H9 (cell line): Measurements from ENCODE around the gene CD4. TPM values are rescaled to one million over a fixed set of nuclear protein-coding genes. Genes with fewer than 3 reads are reported as not detected.
A peak's percentile ranks its signal among the peaks of the same experiment; 100 is the strongest.

Source experiments
- DNase-seq: peaks from one replicate; pipeline ENCODE4 v3.0.0-alpha.2; 2017
- H2AFZ ChIP-seq: one replicate; pipeline ENCODE4 v1.6.1; 2013; ENCODE audit warnings: mild to moderate bottlenecking, low read length, control low read depth, moderate library complexity
- H2AK5ac ChIP-seq: 2 replicates; pipeline ENCODE4 v1.6.1; 2013; ENCODE audit warnings: low read length, control low read depth, mixed read lengths; ENCODE audit not compliant: insufficient read length
- H2BK120ac ChIP-seq: one replicate; pipeline ENCODE4 v1.6.1; 2013; ENCODE audit warnings: low read depth, mild to moderate bottlenecking, low read length, control low read depth, inconsistent platforms; ENCODE audit not compliant: poor library complexity, severe bottlenecking
- H2BK12ac ChIP-seq: 2 replicates; pipeline ENCODE4 v1.6.1; 2013; ENCODE audit warnings: low read length, control low read depth, mixed read lengths, low read depth; ENCODE audit not compliant: insufficient read length
- H2BK15ac ChIP-seq: 2 replicates; pipeline ENCODE4 v1.6.1; 2013; ENCODE audit warnings: low read depth, low read length, control low read depth
- H2BK20ac ChIP-seq: one replicate; pipeline ENCODE4 v1.6.1; 2013; ENCODE audit warnings: low read depth, mild to moderate bottlenecking, low read length, control low read depth, inconsistent platforms; ENCODE audit not compliant: poor library complexity, severe bottlenecking
- H2BK5ac ChIP-seq: 2 replicates; pipeline ENCODE4 v1.6.1; 2013; ENCODE audit warnings: low read length, control low read depth, mixed read lengths; ENCODE audit not compliant: insufficient read length
- H3K14ac ChIP-seq: 2 replicates; pipeline ENCODE4 v1.6.1; 2013; ENCODE audit warnings: low read length, control low read depth; ENCODE audit not compliant: insufficient read depth
- H3K18ac ChIP-seq: 2 replicates; pipeline ENCODE4 v1.6.1; 2013; ENCODE audit warnings: low read depth, mild to moderate bottlenecking, mixed read lengths, low read length, control low read depth; ENCODE audit not compliant: insufficient read length
- H3K23ac ChIP-seq: 2 replicates; pipeline ENCODE4 v1.6.1; 2013; ENCODE audit warnings: low read length, control low read depth, mixed read lengths, low read depth; ENCODE audit not compliant: insufficient read length
- H3K23me2 ChIP-seq: 2 replicates; pipeline ENCODE4 v1.6.1; 2013; ENCODE audit warnings: low read depth, mild to moderate bottlenecking, mixed read lengths, low read length, control low read depth; ENCODE audit not compliant: insufficient read length, poor library complexity, severe bottlenecking
- H3K27ac ChIP-seq: 2 replicates; pipeline ENCODE4 v1.5.1; 2013; ENCODE audit warnings: low read length, control low read depth, mixed read lengths, low read depth; ENCODE audit not compliant: insufficient read length
- H3K27me3 ChIP-seq: 2 replicates; pipeline ENCODE4 v1.6.1; 2013; ENCODE audit warnings: low read length, control low read depth, inconsistent platforms; ENCODE audit not compliant: insufficient read depth
- H3K4ac ChIP-seq: 2 replicates; pipeline ENCODE4 v1.6.1; 2013; ENCODE audit warnings: low read depth, mild to moderate bottlenecking, control low read depth, inconsistent platforms, low read length, moderate library complexity
- H3K4me1 ChIP-seq: 2 replicates; pipeline ENCODE4 v1.6.1; 2013; ENCODE audit warnings: low read length, control low read depth, inconsistent platforms; ENCODE audit not compliant: insufficient read depth
- H3K4me2 ChIP-seq: 2 replicates; pipeline ENCODE4 v1.6.1; 2013; ENCODE audit warnings: low read length, control low read depth, mixed read lengths; ENCODE audit not compliant: insufficient read length, insufficient read depth
- H3K56ac ChIP-seq: 2 replicates; pipeline ENCODE4 v1.6.1; 2013; ENCODE audit warnings: low read depth, mild to moderate bottlenecking, mixed read lengths, low read length, control low read depth; ENCODE audit not compliant: insufficient read length
- H3K79me1 ChIP-seq: 2 replicates; pipeline ENCODE4 v1.6.1; 2013; ENCODE audit warnings: low read depth, mild to moderate bottlenecking, moderate library complexity, low read length, control low read depth, inconsistent platforms; ENCODE audit not compliant: insufficient read depth, poor library complexity, severe bottlenecking
- H3K79me2 ChIP-seq: 2 replicates; pipeline ENCODE4 v1.6.1; 2013; ENCODE audit warnings: low read length, control low read depth, inconsistent platforms; ENCODE audit not compliant: insufficient read depth
- H3K9ac ChIP-seq: 2 replicates; pipeline ENCODE4 v1.6.1; 2013; ENCODE audit warnings: low read length, control low read depth, mixed read lengths; ENCODE audit not compliant: insufficient read length; ENCODE audit errors: extremely low read depth
- H3K9me3 ChIP-seq: one replicate; pipeline ENCODE4 v1.6.1; 2013; ENCODE audit warnings: low read depth, low read length, inconsistent platforms; ENCODE audit not compliant: control insufficient read depth
- H3T11ph ChIP-seq: one replicate; pipeline ENCODE4 v1.6.1; 2013; ENCODE audit warnings: mild to moderate bottlenecking, low read length, control low read depth, inconsistent platforms
- H4K20me1 ChIP-seq: one replicate; pipeline ENCODE4 v1.6.1; 2013; ENCODE audit not compliant: control insufficient read depth, insufficient read length, insufficient read depth
- H4K5ac ChIP-seq: 2 replicates; pipeline ENCODE4 v1.6.1; 2013; ENCODE audit warnings: low read depth, mild to moderate bottlenecking, mixed read lengths, low read length, control low read depth; ENCODE audit not compliant: insufficient read length
- H4K8ac ChIP-seq: replicated peaks from 2 replicates; pipeline ENCODE4 v1.6.1; 2013; ENCODE audit warnings: low read length, control low read depth, mixed read lengths, low read depth; ENCODE audit not compliant: insufficient read length
- H4K91ac ChIP-seq: 2 replicates; pipeline ENCODE4 v1.6.1; 2013; ENCODE audit warnings: low read depth, mild to moderate bottlenecking, moderate library complexity, mixed read lengths, low read length, control low read depth; ENCODE audit not compliant: insufficient read length
- H3K27ac Mint-ChIP-seq, 3 experiments: 2 replicates in 2 of 3; 3 replicates in 1 of 3; pipeline ENCODE4 v1.8.0; 2020 to 2021; ENCODE audit warnings: mixed read lengths in 3 of 3, mild to moderate bottlenecking in 1 of 3, moderate library complexity in 1 of 3
- H3K27me3 Mint-ChIP-seq: 2 replicates; pipeline ENCODE4 v1.8.0; 2021; ENCODE audit warnings: low read depth, mild to moderate bottlenecking, moderate library complexity, mixed read lengths
- H3K36me3 Mint-ChIP-seq, 3 experiments: 2 replicates in 2 of 3; 3 replicates in 1 of 3; pipeline ENCODE4 v1.8.0; 2020 to 2021; ENCODE audit warnings: low read depth in 3 of 3, mixed read lengths in 3 of 3; ENCODE audit not compliant: insufficient read depth in 1 of 3
- H3K4me1 Mint-ChIP-seq, 2 experiments: 2 replicates each; pipeline ENCODE4 v1.8.0; 2020; ENCODE audit warnings: mixed read lengths in 2 of 2
- H3K4me3 Mint-ChIP-seq, 2 experiments: 2 replicates in 1 of 2; 3 replicates in 1 of 2; pipeline ENCODE4 v1.8.0; 2020 to 2021; ENCODE audit warnings: mild to moderate bottlenecking in 2 of 2, mixed read lengths in 2 of 2, moderate library complexity in 1 of 2
- H3K9me3 Mint-ChIP-seq, 2 experiments: 2 replicates in 1 of 2; 3 replicates in 1 of 2; pipeline ENCODE4 v1.8.0; 2020; ENCODE audit warnings: mild to moderate bottlenecking in 2 of 2, mixed read lengths in 2 of 2, moderate library complexity in 1 of 2
- CTCF ChIP-seq: fragments of 200-600 bp; sonication (generic); conservative IDR thresholded peaks from 3 replicates; pipeline ENCODE4 v1.8.0; 2021; ENCODE audit warnings: antibody characterized with exemption, mild to moderate bottlenecking
- WGBS: extraction: QIAGEN DNeasy Blood & Tissue Kit; methylation state at CpG from one replicate; pipeline ENCODE4 v1.1.7; 2013; ENCODE audit warnings: missing lambda C conversion rate, low lambda C conversion rate, mixed read lengths; ENCODE audit not compliant: insufficient read length; ENCODE audit errors: extremely low coverage; 5-methylcytosine and 5-hydroxymethylcytosine counted together
- total RNA-seq: library from RNA; stranded (reverse); gene quantifications from 2 replicates; pipeline ENCODE4 v1.2.1, GENCODE V29; 2021

The CD4 gene
- total RNA-seq, 1 experiment from 2014 or later, result 1.1 TPM

GRCh38 chr12:6767353-6768319 lies 21.7 kb upstream of the CD4 start:
- no peak overlapping the region for H4K8ac ChIP-seq
- Mint-ChIP-seq H3K9me3 (no peaks in the 10 kb centered on the region), H3K27ac (peak overlapping the region; percentile 89 to 98 (median 95); a peak in 6 of 7 replicates), H3K4me1 (peaks cover 51 to 76% of the 10 kb centered on the region in 2 experiments), H3K27me3 (peaks cover 5% of the 10 kb centered on the region), H3K4me3 (peak overlapping the region; percentile 82 to 92), H3K36me3 (peaks cover 23 to 32% (median 28%) of the 10 kb centered on the region in 3 experiments; a peak in 6 of 7 replicates)
- H4K91ac ChIP-seq, result no peak overlapping the region
- peak overlapping the region; percentile 68 for H3K9ac ChIP-seq
- no peak overlapping the region for H4K5ac ChIP-seq
- no peak overlapping the region for H2BK120ac ChIP-seq
- H2AFZ ChIP-seq, result no peak overlapping the region
- no peak overlapping the region for H3T11ph ChIP-seq
- no peak for TF ChIP-seq CTCF
- H3K23ac ChIP-seq, result no peak overlapping the region
- no peaks in the 10 kb centered on the region for H3K9me3 ChIP-seq
- WGBS, result no CpG with 5 or more reads among the region's 44 CpGs
- no peak overlapping the region for H2BK12ac ChIP-seq
- H3K79me1 ChIP-seq, result no peaks in the 10 kb centered on the region
- H3K23me2 ChIP-seq, result peaks cover 27% of the 10 kb centered on the region
- H2BK5ac ChIP-seq, result no peak overlapping the region
- no peak for DNase-seq
- H3K4me2 ChIP-seq, result peak overlapping the region; percentile 87
- H2AK5ac ChIP-seq, result no peak overlapping the region
- peaks cover 15% of the 10 kb centered on the region for H3K4me1 ChIP-seq
- H3K56ac ChIP-seq, result no peak overlapping the region
- no peaks in the 10 kb centered on the region for H4K20me1 ChIP-seq
- no peak overlapping the region for H2BK20ac ChIP-seq
- no peak overlapping the region for H3K18ac ChIP-seq
- no peak overlapping the region for H2BK15ac ChIP-seq
- no peak overlapping the region for H3K27ac ChIP-seq
- peaks cover 11% of the 10 kb centered on the region; the same call in 1 of the 2 replicates for H3K79me2 ChIP-seq
- H3K4ac ChIP-seq, result no peak overlapping the region
- H3K14ac ChIP-seq, result peak overlapping the region; percentile 61
- no peaks in the 10 kb centered on the region for H3K27me3 ChIP-seq
